H1 (cell line): ENCODE results near the gene EPB41L1. TPM values are rescaled to one million over a fixed set of nuclear protein-coding genes. Genes with fewer than 3 reads are reported as not detected.
A peak's percentile ranks its signal among the peaks of the same experiment; 100 is the strongest.

Experiments used
- CTCF ChIA-PET: fragments of 300-600 bp; sonication (Branson Sonifier 250); formaldehyde crosslinking; loops from one replicate; lab custom pipeline; 2021; ENCODE audit not compliant: partially characterized antibody; lab: Charles Lee
- POLR2A ChIA-PET: fragments of 300-600 bp; sonication (Branson Sonifier 250); formaldehyde crosslinking; loops from one replicate; lab custom pipeline; 2021; ENCODE audit warnings: inconsistent platforms; ENCODE audit not compliant: partially characterized antibody; lab: Charles Lee
- DNase-seq, 2 experiments: peaks; one replicate each; pipeline versions ENCODE4 v3.0.0 to v3.0.0-alpha.2; 2010 to 2022; ENCODE audit warnings: low spot score in 2 of 2, low read depth in 1 of 2, mixed read lengths in 1 of 2
- FAIRE-seq: peaks from 2 replicates; lab custom pipeline; 2011; peaks lifted over from hg19 to GRCh38; lab: Jason Lieb, UNC
- H2AFZ ChIP-seq: 2 replicates; pipeline ENCODE4 v1.8.1; 2012; ENCODE audit warnings: low read length, inconsistent platforms
- H2AK5ac ChIP-seq: 2 replicates; pipeline ENCODE4 v1.6.1; 2013; ENCODE audit warnings: low read depth, low read length
- H2BK120ac ChIP-seq: replicated peaks from 2 replicates; pipeline ENCODE3; 2013; ENCODE audit warnings: low read depth, low read length, inconsistent platforms
- H2BK12ac ChIP-seq: 2 replicates; pipeline ENCODE4 v1.6.1; 2013; ENCODE audit warnings: low read depth, low read length
- H2BK15ac ChIP-seq: 2 replicates; pipeline ENCODE4 v1.6.1; 2013; ENCODE audit warnings: low read length
- H2BK20ac ChIP-seq: 2 replicates; pipeline ENCODE4 v1.6.1; 2013; ENCODE audit warnings: low read length
- H2BK5ac ChIP-seq: 2 replicates; pipeline ENCODE4 v1.6.1; 2013; ENCODE audit warnings: low read depth, low read length
- H3K14ac ChIP-seq: 2 replicates; pipeline ENCODE4 v1.6.1; 2013; ENCODE audit warnings: inconsistent platforms; ENCODE audit not compliant: insufficient read length
- H3K18ac ChIP-seq: 2 replicates; pipeline ENCODE4 v1.6.1; 2013; ENCODE audit warnings: low read length; ENCODE audit errors: extremely low read depth
- H3K23ac ChIP-seq: 2 replicates; pipeline ENCODE4 v1.6.1; 2013; ENCODE audit warnings: inconsistent platforms; ENCODE audit not compliant: insufficient read length
- H3K23me2 ChIP-seq: 2 replicates; pipeline ENCODE4 v1.6.1; 2013; ENCODE audit warnings: low read depth, low read length
- H3K27ac ChIP-seq: 2 replicates; pipeline ENCODE4 v1.6.1; 2011; ENCODE audit warnings: low read depth, low read length, inconsistent platforms
- H3K27me3 ChIP-seq, 4 experiments: replicated peaks in 1 of 4; 1 replicate in 1 of 4; 2 replicates in 3 of 4; pipeline versions ENCODE4 v1.6.1 to v1.8.1; 2011 to 2013; ENCODE audit warnings: low read length in 3 of 4, mild to moderate bottlenecking in 3 of 4, inconsistent platforms in 2 of 4, mixed read lengths in 2 of 4, moderate library complexity in 1 of 4; ENCODE audit not compliant: control insufficient read depth in 3 of 4, insufficient read depth in 3 of 4; ENCODE audit errors: extremely low read depth in 1 of 4
- H3K36me3 ChIP-seq, 4 experiments: 2 replicates each; pipeline versions ENCODE4 v1.6.1 to v1.8.1; 2011 to 2013; ENCODE audit warnings: mild to moderate bottlenecking in 4 of 4, low read length in 3 of 4, moderate library complexity in 2 of 4, control low read depth in 1 of 4, inconsistent platforms in 1 of 4; ENCODE audit not compliant: insufficient read depth in 4 of 4, control insufficient read depth in 2 of 4
- H3K4ac ChIP-seq: replicated peaks from 2 replicates; pipeline ENCODE3; 2013; ENCODE audit warnings: low read length, low read depth, mixed read lengths, inconsistent platforms; ENCODE audit not compliant: insufficient read length
- H3K4me1 ChIP-seq, 4 experiments: replicated peaks in 1 of 4; 1 replicate in 1 of 4; 2 replicates in 3 of 4; pipeline versions ENCODE4 v1.6.1 to v1.8.1; 2011 to 2013; ENCODE audit warnings: low read length in 3 of 4, inconsistent platforms in 2 of 4, mixed read lengths in 1 of 4; ENCODE audit not compliant: insufficient read depth in 4 of 4, control insufficient read depth in 3 of 4
- H3K4me2 ChIP-seq, 2 experiments: 2 replicates each; pipeline versions ENCODE4 v1.6.1 to v1.8.1; 2011 to 2013; ENCODE audit warnings: low read depth in 2 of 2, low read length in 2 of 2, control low read depth in 1 of 2, inconsistent platforms in 1 of 2, mild to moderate bottlenecking in 1 of 2; ENCODE audit not compliant: insufficient read depth in 1 of 2
- H3K4me3 ChIP-seq, 4 experiments: fragments of 200-600, 300-600 bp in 1 of 4; sonication (generic), shearing (Covaris generic), sonication (Bioruptor Twin) in 1 of 4; 2 replicates each; pipeline versions ENCODE4 v1.5.1 to v1.8.1; 2011 to 2016; ENCODE audit warnings: low read length in 4 of 4, low read depth in 3 of 4, control low read depth in 2 of 4, inconsistent platforms in 2 of 4, mild to moderate bottlenecking in 2 of 4, mixed read lengths in 1 of 4, moderate library complexity in 1 of 4; ENCODE audit not compliant: insufficient read depth in 2 of 4; ENCODE audit errors: extremely low read depth in 1 of 4
- H3K56ac ChIP-seq: replicated peaks from 2 replicates; pipeline ENCODE3; 2013; ENCODE audit warnings: low read depth, mild to moderate bottlenecking, mixed read lengths, low read length, inconsistent platforms; ENCODE audit not compliant: insufficient read length
- H3K79me1 ChIP-seq: 2 replicates; pipeline ENCODE4 v1.6.1; 2013; ENCODE audit warnings: low read depth, low read length, control low read depth
- H3K79me2 ChIP-seq, 2 experiments: 2 replicates each; pipeline versions ENCODE4 v1.6.1 to v1.8.1; 2012 to 2013; ENCODE audit warnings: low read length in 2 of 2, mild to moderate bottlenecking in 2 of 2, inconsistent platforms in 1 of 2; ENCODE audit not compliant: insufficient read depth in 2 of 2, control insufficient read depth in 1 of 2
- H3K9ac ChIP-seq, 4 experiments: replicated peaks in 1 of 4; 1 replicate in 1 of 4; 2 replicates in 3 of 4; pipeline versions ENCODE4 v1.6.1 to v1.8.1; 2011 to 2013; ENCODE audit warnings: low read depth in 3 of 4, low read length in 3 of 4, control low read depth in 2 of 4, mild to moderate bottlenecking in 2 of 4, moderate library complexity in 2 of 4, inconsistent platforms in 1 of 4; ENCODE audit errors: extremely low read depth in 1 of 4
- H3K9me3 ChIP-seq, 2 experiments: 2 replicates each; pipeline versions ENCODE4 v1.6.1 to v1.8.1; 2012 to 2013; ENCODE audit warnings: mild to moderate bottlenecking in 2 of 2, moderate library complexity in 2 of 2, control low read depth in 1 of 2, inconsistent platforms in 1 of 2, low read depth in 1 of 2, low read length in 1 of 2, mixed read lengths in 1 of 2; ENCODE audit not compliant: insufficient read depth in 2 of 2
- H4K20me1 ChIP-seq, 2 experiments: replicated peaks in 1 of 2; 2 replicates each; pipeline versions ENCODE3 to v1.8.1; 2011 to 2013; ENCODE audit warnings: inconsistent platforms in 2 of 2, low read length in 2 of 2, mild to moderate bottlenecking in 1 of 2; ENCODE audit not compliant: insufficient read depth in 2 of 2, control insufficient read depth in 1 of 2
- H4K5ac ChIP-seq: 2 replicates; pipeline ENCODE4 v1.6.1; 2013; ENCODE audit warnings: low read length, low read depth, mixed read lengths, inconsistent platforms; ENCODE audit not compliant: insufficient read length
- H4K8ac ChIP-seq: 2 replicates; pipeline ENCODE4 v1.8.0; 2013; ENCODE audit warnings: mild to moderate bottlenecking, moderate library complexity, low read length, inconsistent platforms; ENCODE audit not compliant: insufficient read depth; ENCODE audit errors: extremely low read depth
- H4K91ac ChIP-seq: replicated peaks from 2 replicates; pipeline ENCODE3; 2013; ENCODE audit warnings: low read length, mixed read lengths, inconsistent platforms; ENCODE audit not compliant: insufficient read length
- ATF3 ChIP-seq: IDR thresholded peaks from 2 replicates; pipeline ENCODE4 v1.6.1; 2011; ENCODE audit warnings: low read depth, mild to moderate bottlenecking, low read length; ENCODE audit not compliant: insufficient read depth
- BACH1 ChIP-seq: IDR thresholded peaks from 2 replicates; pipeline ENCODE4 v1.6.1; 2012; ENCODE audit warnings: low read length, improper control_type of control experiment
- EP300 ChIP-seq, 2 experiments: IDR thresholded peaks; 1 replicate in 1 of 2; 2 replicates in 1 of 2; pipeline ENCODE4 v1.6.1; 2011 to 2012; ENCODE audit warnings: low read depth in 2 of 2, low read length in 2 of 2, mild to moderate bottlenecking in 2 of 2, borderline replicate concordance in 1 of 2, inconsistent platforms in 1 of 2, moderate library complexity in 1 of 2
- KDM4A ChIP-seq: IDR thresholded peaks from one replicate; pipeline ENCODE4 v1.7.1; 2012; ENCODE audit warnings: low read depth, mild to moderate bottlenecking, moderate library complexity, low read length, inconsistent platforms; ENCODE audit not compliant: severe bottlenecking
- MAX ChIP-seq: IDR thresholded peaks from 2 replicates; pipeline ENCODE4 v1.6.1; 2012; ENCODE audit warnings: inconsistent platforms
- POU5F1 ChIP-seq: IDR thresholded peaks from 2 replicates; pipeline ENCODE4 v1.6.1; 2011; ENCODE audit warnings: low read depth, mild to moderate bottlenecking, low read length, moderate library complexity
- RFX5 ChIP-seq: IDR thresholded peaks from 2 replicates; pipeline ENCODE4 v1.6.1; 2011; ENCODE audit warnings: low read depth, low read length, improper control_type of control experiment, borderline replicate concordance
- RNF2 ChIP-seq: fragments of 200-900, 300-1000 bp; sonication (generic); IDR thresholded peaks from 2 replicates; pipeline ENCODE4 v1.7.1; 2016; ENCODE audit warnings: borderline replicate concordance, low read depth, mild to moderate bottlenecking, antibody characterized with exemption, low read length; ENCODE audit not compliant: poor library complexity, severe bottlenecking; ENCODE audit errors: missing control alignments
- SUZ12 ChIP-seq: fragments of 200-600 bp; sonication (generic); IDR thresholded peaks from 2 replicates; pipeline ENCODE4 v1.6.1; 2012; ENCODE audit warnings: mild to moderate bottlenecking, inconsistent platforms, low read length, moderate library complexity, mixed read lengths
- TAF1 ChIP-seq: IDR thresholded peaks from 2 replicates; pipeline ENCODE4 v1.6.1; 2011; ENCODE audit warnings: mild to moderate bottlenecking, low read depth, low read length
- TEAD4 ChIP-seq: IDR thresholded peaks from 2 replicates; pipeline ENCODE4 v1.6.1; 2012; ENCODE audit warnings: low read depth, low read length, inconsistent platforms, mixed read lengths
- WGBS, 2 experiments: shearing (Covaris generic) in 1 of 2; methylation state at CpG; one replicate each; pipeline versions ENCODE4 v1.1.6 to v1.1.7; 2013 to 2015; ENCODE audit warnings: low lambda C conversion rate in 2 of 2, mixed read lengths in 2 of 2, inconsistent platforms in 1 of 2, low coverage in 1 of 2, missing lambda C conversion rate in 1 of 2; ENCODE audit not compliant: insufficient replicate concordance in 2 of 2, insufficient coverage in 1 of 2, insufficient read length in 1 of 2; ENCODE audit errors: extremely low coverage in 1 of 2, missing lambda C conversion rate in 1 of 2; 5-methylcytosine and 5-hydroxymethylcytosine counted together
- polyA plus RNA-seq, 7 experiments: library from polyadenylated mRNA; depleted of rRNA in 3 of 7; stranded (reverse) in 5 of 7; unstranded in 2 of 7; fragments of >200 nt in 5 of 7; fragments of 200-250 nt in 2 of 7; gene quantifications; 1 replicate in 5 of 7; 2 replicates in 1 of 7; 4 replicates in 1 of 7; pipeline versions ENCODE4 v1.2.1 to v1.2.3, GENCODE V29; 2011 to 2013; ENCODE audit warnings: missing spikeins in 2 of 7, mixed read lengths in 2 of 7
- total RNA-seq: library from RNA; stranded (reverse); fragmentation: NEBNext Ultra II Directional; extraction: Animal tissue kit (Norgen Biotek cat#: 25700); gene quantifications from 2 replicates; pipeline ENCODE4 v1.2.1, GENCODE V29; 2021

EPB41L1 gene
- total and polyA plus RNA-seq, 2 of the 8 experiments (the other 6 are each of a cell fraction or from before 2014, with no cell fraction given), result 14.8 to 36.0 TPM

GRCh38 chr20:36150847-36151539 is 3.5 kb upstream of the EPB41L1 start:
- H2BK20ac ChIP-seq, result no peak overlapping the region
- FAIRE-seq, result no peak
- CTCF ChIA-PET, result interaction anchor here (0.6 kb wide), 1 partner anchor 131 kb away, joined by 3 read pairs; no protein-coding TSS in a partner anchor
- TF ChIP-seq TEAD4, result no peak
- TF ChIP-seq EP300 (IDR thresholded peaks at IDR 0.05; ENCODE audit: borderline replicate concordance in 1 of 2, low read depth in 2 of 2, low read length in 2 of 2), result no peak
- TF ChIP-seq RFX5, result no peak
- no peak for TF ChIP-seq RNF2
- TF ChIP-seq SUZ12, result no peak
- no peak for TF ChIP-seq TAF1
- no peak for TF ChIP-seq KDM4A
- no peak for TF ChIP-seq MAX
- no peak for TF ChIP-seq BACH1
- TF ChIP-seq POU5F1, result no peak
- no peak for TF ChIP-seq ATF3

More at GRCh38 chr20:36150847-36151539, 3.5 kb upstream of the EPB41L1 start:
- H3K27me3 ChIP-seq, result peaks cover 0 to 4% (median 0%) of the 10 kb centered on the region in 4 experiments; a peak in 3 of 7 replicates
- H3K36me3 ChIP-seq, result no peaks in the 10 kb centered on the region; a peak in 1 of 8 replicates
- H2BK12ac ChIP-seq, result no peak overlapping the region
- no peak overlapping the region for H2BK120ac ChIP-seq
- no peaks in the 10 kb centered on the region; the same call in 1 of the 2 replicates for H3K79me1 ChIP-seq
- no peak overlapping the region for H4K91ac ChIP-seq
- no peak overlapping the region for H4K8ac ChIP-seq
- no peak overlapping the region for H3K9ac ChIP-seq
- no peak overlapping the region for H2AFZ ChIP-seq
- H4K20me1 ChIP-seq, result peaks cover 0 to 4% of the 10 kb centered on the region in 2 experiments
- no peak for DNase-seq
- H3K4ac ChIP-seq, result no peak overlapping the region
- H3K27ac ChIP-seq, result no peak overlapping the region
- peaks cover 6% of the 10 kb centered on the region; the same call in 1 of the 2 replicates for H3K23me2 ChIP-seq
- no peak overlapping the region for H3K23ac ChIP-seq
- no peak overlapping the region for H2BK5ac ChIP-seq
- H2BK15ac ChIP-seq, result peak overlapping the region; percentile 18; the same call in 1 of the 2 replicates
- H4K5ac ChIP-seq, result no peak overlapping the region
- H3K18ac ChIP-seq, result no peak overlapping the region
- no peak overlapping the region for H3K4me3 ChIP-seq
- no peaks in the 10 kb centered on the region for H3K9me3 ChIP-seq
- WGBS, 2 experiments, result 92% methylated on average over 4 of the region's 4 CpGs; no CpG with 5 or more reads in 1 of the 2 experiments
- H3K4me1 ChIP-seq, result peaks cover 3 to 15% (median 8%) of the 10 kb centered on the region in 4 experiments
- H2AK5ac ChIP-seq, result no peak overlapping the region
- no peak overlapping the region for H3K56ac ChIP-seq
- POLR2A ChIA-PET, result no interaction called here
- H3K14ac ChIP-seq, result no peak overlapping the region
- H3K79me2 ChIP-seq, result no peaks in the 10 kb centered on the region
- no peak overlapping the region for H3K4me2 ChIP-seq
